HCT116 (cell line): ENCODE results near the gene METTL26.

ENCODE experiments used
- POLR2A ChIP-seq: IDR thresholded peaks from 2 replicates; pipeline ENCODE4 v1.7.0; 2011; ENCODE audit warnings: borderline replicate concordance; ENCODE audit not compliant: insufficient read depth, insufficient read length; ENCODE audit errors: extremely low read depth
- POLR2AphosphoS5 ChIP-seq: IDR thresholded peaks from 2 replicates; pipeline ENCODE4 v1.6.1; 2011; ENCODE audit warnings: mild to moderate bottlenecking, low read depth, low read length, moderate library complexity
- ZNF274 ChIP-seq: fragments of 200-500 bp; sonication (Bioruptor generic); IDR thresholded peaks from 2 replicates; pipeline ENCODE4 v1.6.1; 2014; ENCODE audit warnings: mild to moderate bottlenecking, low read depth, low read length, inconsistent platforms
- TF ChIP-seq, protein P1 (sequence below), 3 experiments: fragments of 200-600 bp in 1 of 3; sonication (generic) in 1 of 3; IDR thresholded peaks in 2 of 3; conservative IDR thresholded peaks in 1 of 3; 2 replicates each; pipeline ENCODE4 v1.5.1; 2012 to 2017; ENCODE audit warnings: low read depth in 2 of 3, low read length in 2 of 3, antibody characterized with exemption in 1 of 3, borderline replicate concordance in 1 of 3, control low read depth in 1 of 3, mild to moderate bottlenecking in 1 of 3, mixed read lengths in 1 of 3, mixed run types in 1 of 3, moderate library complexity in 1 of 3; ENCODE audit not compliant: insufficient read depth in 1 of 3
- TF ChIP-seq, protein P2 (sequence below): IDR thresholded peaks from 2 replicates; pipeline ENCODE4 v1.6.1; 2012

DNA sequence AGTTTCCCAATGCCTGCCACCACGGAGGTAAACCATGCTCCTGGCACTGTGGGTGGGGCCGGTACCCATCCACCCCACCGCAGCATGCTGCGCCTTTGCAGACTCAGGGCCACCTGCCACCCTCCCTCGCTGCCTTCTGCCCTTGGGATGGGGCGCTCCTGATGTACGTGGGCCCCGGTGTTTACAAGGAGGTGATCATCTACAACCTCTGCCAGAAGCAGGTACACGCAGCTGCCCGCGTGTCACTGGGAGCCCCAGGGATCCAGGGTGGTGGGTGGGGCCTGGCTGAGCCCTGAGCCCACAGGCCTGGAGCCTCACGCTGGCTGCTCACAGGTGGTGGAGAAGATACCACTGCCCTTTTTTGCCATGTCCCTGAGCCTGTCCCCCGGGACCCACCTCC, 30.5 kb upstream of the METTL26 start:
- TF ChIP-seq, protein P1, sequence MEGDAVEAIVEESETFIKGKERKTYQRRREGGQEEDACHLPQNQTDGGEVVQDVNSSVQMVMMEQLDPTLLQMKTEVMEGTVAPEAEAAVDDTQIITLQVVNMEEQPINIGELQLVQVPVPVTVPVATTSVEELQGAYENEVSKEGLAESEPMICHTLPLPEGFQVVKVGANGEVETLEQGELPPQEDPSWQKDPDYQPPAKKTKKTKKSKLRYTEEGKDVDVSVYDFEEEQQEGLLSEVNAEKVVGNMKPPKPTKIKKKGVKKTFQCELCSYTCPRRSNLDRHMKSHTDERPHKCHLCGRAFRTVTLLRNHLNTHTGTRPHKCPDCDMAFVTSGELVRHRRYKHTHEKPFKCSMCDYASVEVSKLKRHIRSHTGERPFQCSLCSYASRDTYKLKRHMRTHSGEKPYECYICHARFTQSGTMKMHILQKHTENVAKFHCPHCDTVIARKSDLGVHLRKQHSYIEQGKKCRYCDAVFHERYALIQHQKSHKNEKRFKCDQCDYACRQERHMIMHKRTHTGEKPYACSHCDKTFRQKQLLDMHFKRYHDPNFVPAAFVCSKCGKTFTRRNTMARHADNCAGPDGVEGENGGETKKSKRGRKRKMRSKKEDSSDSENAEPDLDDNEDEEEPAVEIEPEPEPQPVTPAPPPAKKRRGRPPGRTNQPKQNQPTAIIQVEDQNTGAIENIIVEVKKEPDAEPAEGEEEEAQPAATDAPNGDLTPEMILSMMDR (IDR thresholded peaks at IDR 0.05 in 2 of 3, conservative IDR thresholded peaks at IDR 0.05 in 1 of 3; ENCODE audit: borderline replicate concordance in 1 of 3, insufficient read depth in 1 of 3, low read depth in 2 of 3, low read length in 2 of 3), result no peak
- TF ChIP-seq POLR2A (no peak), ZNF274 (no peak), POLR2AphosphoS5 (no peak)
- TF ChIP-seq, protein P2, sequence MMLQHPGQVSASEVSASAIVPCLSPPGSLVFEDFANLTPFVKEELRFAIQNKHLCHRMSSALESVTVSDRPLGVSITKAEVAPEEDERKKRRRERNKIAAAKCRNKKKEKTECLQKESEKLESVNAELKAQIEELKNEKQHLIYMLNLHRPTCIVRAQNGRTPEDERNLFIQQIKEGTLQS, result no peak
